ENCODE results near the gene FMN1. TPM values are rescaled to one million over a fixed set of nuclear protein-coding genes. Genes with fewer than 3 reads are reported as not detected.

FMN1 gene
- total RNA-seq, 1 donor from 2014 or later, result 2.9 TPM

GRCh38 chr15:32746116-32746857 lies 448.2 kb downstream of the FMN1 start:
- no peak for ATAC-seq
- intact Hi-C loops (cut with micrococcal nuclease), result no loop called here
- DNase-seq, result no peak

- intact Hi-C loops (cut with micrococcal nuclease), result no loop called here
- no peak for ATAC-seq
- DNase-seq, result no peak
Measured at GRCh38 chr15:32743411-32744140, 450.9 kb downstream of the FMN1 start.

- DNase-seq, result no peak
- intact Hi-C loops (cut with micrococcal nuclease), result no loop called here
- ATAC-seq, result no peak
Measured at GRCh38 chr15:32739522-32740063, 454.9 kb downstream of the FMN1 start.

GRCh38 chr15:32738666-32739065 lies 455.8 kb downstream of the FMN1 start:
- DNase-seq (no peak), ATAC-seq (no peak)
- intact Hi-C loops (cut with micrococcal nuclease), result no loop called here

GRCh38 chr15:32737304-32737703 lies 457.2 kb downstream of the FMN1 start:
- intact Hi-C loops (cut with micrococcal nuclease), result no loop called here
- DNase-seq (no peak), ATAC-seq (no peak)

- DNase-seq (no peak), ATAC-seq (no peak)
- intact Hi-C loops (cut with micrococcal nuclease), result no loop called here
Measured at GRCh38 chr15:32736701-32737061, 457.8 kb downstream of the FMN1 start.

- intact Hi-C loops (cut with micrococcal nuclease), result no loop called here
- ATAC-seq (no peak), DNase-seq (no peak)
Measured at GRCh38 chr15:32735989-32736700, 458.4 kb downstream of the FMN1 start.

- no peak for DNase-seq
- intact Hi-C loops (cut with micrococcal nuclease), result no loop called here
- ATAC-seq, result no peak
Measured at GRCh38 chr15:32733281-32733680, 461.2 kb downstream of the FMN1 start.

GRCh38 chr15:32732574-32733157 lies 461.8 kb downstream of the FMN1 start:
- ATAC-seq (no peak), DNase-seq (no peak)
- intact Hi-C loops (cut with micrococcal nuclease), result no loop called here

- intact Hi-C loops (cut with micrococcal nuclease), result no loop called here
- ATAC-seq (no peak), DNase-seq (peak; percentile 34)
Measured at GRCh38 chr15:32730677-32731654, 463.5 kb downstream of the FMN1 start.

- no peak for ATAC-seq
- intact Hi-C loops (cut with micrococcal nuclease), result no loop called here
- no peak for DNase-seq
Measured at GRCh38 chr15:32729700-32730395, 464.7 kb downstream of the FMN1 start.

- no peak for DNase-seq
- ATAC-seq, result no peak
Measured at GRCh38 chr15:32723171-32723948, 471.2 kb downstream of the FMN1 start.

GRCh38 chr15:32722136-32722535 lies 472.4 kb downstream of the FMN1 start:
- ATAC-seq (no peak), DNase-seq (no peak)
- intact Hi-C loops (cut with micrococcal nuclease), result no loop called here

More at GRCh38 chr15:32723171-32723948, 471.2 kb downstream of the FMN1 start:
- intact Hi-C loops (cut with micrococcal nuclease), result no loop called here

- ATAC-seq, result no peak
- no peak for DNase-seq
- intact Hi-C loops (cut with micrococcal nuclease), result no loop called here
Measured at GRCh38 chr15:32721596-32721995, 472.9 kb downstream of the FMN1 start.

GRCh38 chr15:32718821-32719716 lies 475.4 kb downstream of the FMN1 start:
- DNase-seq (no peak), ATAC-seq (no peak)
- intact Hi-C loops (cut with micrococcal nuclease), result no loop called here

- no peak for ATAC-seq
- DNase-seq, result no peak
- intact Hi-C loops (cut with micrococcal nuclease), result no loop called here
Measured at GRCh38 chr15:32718227-32718820, 476.2 kb downstream of the FMN1 start.

All from left ventricle myocardium superior (tissue), 1 donor.